IMR-90 (cell line): ENCODE data around the gene CDH23.

Experiments
- CTCF ChIP-seq: conservative IDR thresholded peaks from 2 replicates; pipeline ENCODE4 v1.5.1; 2012; ENCODE audit warnings: mild to moderate bottlenecking, low read depth, low read length, improper control_type of control experiment
- MAZ ChIP-seq: IDR thresholded peaks from 2 replicates; pipeline ENCODE4 v1.6.1; 2012; ENCODE audit warnings: low read depth, mild to moderate bottlenecking, low read length, improper control_type of control experiment, moderate library complexity, borderline replicate concordance
- POLR2A ChIP-seq: IDR thresholded peaks from 2 replicates; pipeline ENCODE4 v1.6.1; 2012; ENCODE audit warnings: mild to moderate bottlenecking, low read depth, low read length

- TF ChIP-seq MAZ (no peak), CTCF (no peak), POLR2A (no peak)
Measured at GRCh38 chr10:71388171-71388570, 8.5 kb upstream of the CDH23 start.
